ENCODE results near the gene ATRNL1.

DNA sequence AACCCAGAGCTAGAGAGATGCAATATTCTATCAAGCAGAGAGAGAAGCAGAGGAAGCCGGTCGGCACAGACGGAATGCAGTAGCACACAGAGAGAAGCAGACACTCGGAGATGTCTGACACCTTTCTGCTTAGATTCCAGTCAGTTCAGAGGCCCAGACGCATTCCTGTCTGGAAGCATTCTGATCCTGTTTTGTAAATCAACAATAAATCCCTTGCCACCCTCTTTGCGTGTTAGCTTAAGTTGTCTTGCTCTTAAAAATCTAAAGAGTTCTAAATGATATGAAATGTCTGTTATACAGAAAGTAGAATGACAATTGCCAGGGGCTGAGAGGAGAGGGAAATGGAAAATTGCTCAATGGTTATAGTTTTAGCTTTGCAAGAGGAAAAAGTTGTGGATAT is 27.4 kb upstream of the ATRNL1 start:
- TF ChIP-seq, protein P1, sequence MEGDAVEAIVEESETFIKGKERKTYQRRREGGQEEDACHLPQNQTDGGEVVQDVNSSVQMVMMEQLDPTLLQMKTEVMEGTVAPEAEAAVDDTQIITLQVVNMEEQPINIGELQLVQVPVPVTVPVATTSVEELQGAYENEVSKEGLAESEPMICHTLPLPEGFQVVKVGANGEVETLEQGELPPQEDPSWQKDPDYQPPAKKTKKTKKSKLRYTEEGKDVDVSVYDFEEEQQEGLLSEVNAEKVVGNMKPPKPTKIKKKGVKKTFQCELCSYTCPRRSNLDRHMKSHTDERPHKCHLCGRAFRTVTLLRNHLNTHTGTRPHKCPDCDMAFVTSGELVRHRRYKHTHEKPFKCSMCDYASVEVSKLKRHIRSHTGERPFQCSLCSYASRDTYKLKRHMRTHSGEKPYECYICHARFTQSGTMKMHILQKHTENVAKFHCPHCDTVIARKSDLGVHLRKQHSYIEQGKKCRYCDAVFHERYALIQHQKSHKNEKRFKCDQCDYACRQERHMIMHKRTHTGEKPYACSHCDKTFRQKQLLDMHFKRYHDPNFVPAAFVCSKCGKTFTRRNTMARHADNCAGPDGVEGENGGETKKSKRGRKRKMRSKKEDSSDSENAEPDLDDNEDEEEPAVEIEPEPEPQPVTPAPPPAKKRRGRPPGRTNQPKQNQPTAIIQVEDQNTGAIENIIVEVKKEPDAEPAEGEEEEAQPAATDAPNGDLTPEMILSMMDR (conservative IDR thresholded peaks at IDR 0.05; ENCODE audit: low read depth in 2 of 2) = no peak
- TF ChIP-seq EZH2phosphoT487 (IDR thresholded peaks at IDR 0.05; ENCODE audit: unreplicated experiment) = no peak

All from GM23338 (cell line).